ENCODE data around the gene IDI2.

Gene IDI2

GRCh38 chr10:976316-976715 is 49.3 kb downstream of the IDI2 start:
- no peak for DNase-seq

GRCh38 chr10:974785-975074 is 50.9 kb downstream of the IDI2 start:
- no peak for DNase-seq

- no peak for DNase-seq
Measured at GRCh38 chr10:974038-974784, 51.4 kb downstream of the IDI2 start.

- DNase-seq, result no peak
Measured at GRCh38 chr10:972763-973162, 52.9 kb downstream of the IDI2 start.

- DNase-seq, result no peak
Measured at GRCh38 chr10:971613-972012, 54.0 kb downstream of the IDI2 start.

GRCh38 chr10:971150-971542 is 54.5 kb downstream of the IDI2 start:
- DNase-seq, result peak; percentile 34

GRCh38 chr10:970311-971149 is 55.1 kb downstream of the IDI2 start:
- DNase-seq, result no peak

GRCh38 chr10:969473-970150 is 56.0 kb downstream of the IDI2 start:
- no peak for DNase-seq
